Mesothelial cell of epicardium (in vitro differentiated cells): Measurements from ENCODE around the gene SV2B. TPM values are rescaled to one million over a fixed set of nuclear protein-coding genes. Genes with fewer than 3 reads are reported as not detected.

Experiments
- DNase-seq, 2 experiments: peaks; one replicate each; pipeline ENCODE4 v3.0.0; 2021; ENCODE audit warnings: low spot score in 2 of 2; ENCODE audit not compliant: unreplicated experiment in 2 of 2
- H3K27ac Mint-ChIP-seq: 2 replicates; pipeline ENCODE4 v1.8.0; 2021; ENCODE audit warnings: mixed read lengths
- H3K27me3 Mint-ChIP-seq: 2 replicates; pipeline ENCODE4 v1.8.0; 2021; ENCODE audit warnings: low read depth, mixed read lengths
- H3K36me3 Mint-ChIP-seq: 2 replicates; pipeline ENCODE4 v1.8.0; 2021; ENCODE audit warnings: mixed read lengths
- H3K4me1 Mint-ChIP-seq: 2 replicates; pipeline ENCODE4 v1.8.0; 2021; ENCODE audit warnings: mixed read lengths
- H3K4me3 Mint-ChIP-seq: 2 replicates; pipeline ENCODE4 v1.8.0; 2021; ENCODE audit warnings: mild to moderate bottlenecking, moderate library complexity, mixed read lengths
- H3K9me3 Mint-ChIP-seq: 2 replicates; pipeline ENCODE4 v1.8.0; 2021; ENCODE audit warnings: mixed read lengths
- CTCF ChIP-seq: fragments of 200-600 bp; sonication (generic); IDR thresholded peaks from one replicate; pipeline ENCODE4 v1.5.0; 2021; ENCODE audit warnings: antibody characterized with exemption; ENCODE audit not compliant: unreplicated experiment
- total RNA-seq: library from RNA; stranded (reverse); gene quantifications from 3 replicates; pipeline ENCODE4 v1.2.1, GENCODE V29; 2021

The SV2B gene
- total RNA-seq, 1 donor from 2014 or later = 0.29 TPM

- no peak for TF ChIP-seq CTCF
- Mint-ChIP-seq H3K4me3 (no peak overlapping the region), H3K27ac (no peak overlapping the region), H3K9me3 (peaks cover 18% of the 10 kb centered on the region), H3K27me3 (peaks cover 60% of the 10 kb centered on the region), H3K4me1 (no peaks in the 10 kb centered on the region), H3K36me3 (no peaks in the 10 kb centered on the region)
- DNase-seq = no peak
Observed at GRCh38 chr15:91142106-91142744, 42.2 kb downstream of the SV2B start.

- Mint-ChIP-seq H3K4me3 (no peak overlapping the region), H3K27me3 (peaks cover 60% of the 10 kb centered on the region), H3K27ac (no peak overlapping the region), H3K4me1 (no peaks in the 10 kb centered on the region), H3K36me3 (no peaks in the 10 kb centered on the region), H3K9me3 (peaks cover 14% of the 10 kb centered on the region)
- no peak for TF ChIP-seq CTCF
- DNase-seq = no peak
Observed at GRCh38 chr15:91142946-91143345, 42.9 kb downstream of the SV2B start.

- peaks cover 10% of the 10 kb centered on the region for H3K9me3 Mint-ChIP-seq
- no peak overlapping the region for H3K4me3 Mint-ChIP-seq
- H3K4me1 Mint-ChIP-seq = no peaks in the 10 kb centered on the region
- H3K36me3 Mint-ChIP-seq = no peaks in the 10 kb centered on the region
- no peak overlapping the region for H3K27ac Mint-ChIP-seq
- TF ChIP-seq CTCF = no peak
- H3K27me3 Mint-ChIP-seq = peaks cover 64% of the 10 kb centered on the region
- DNase-seq = no peak
Observed at GRCh38 chr15:91146728-91147127, 46.7 kb downstream of the SV2B start.

GRCh38 chr15:91148243-91148642 lies 48.2 kb downstream of the SV2B start:
- Mint-ChIP-seq H3K27ac (no peak overlapping the region), H3K27me3 (peaks cover 62% of the 10 kb centered on the region), H3K9me3 (peaks cover 10% of the 10 kb centered on the region), H3K4me3 (no peak overlapping the region), H3K4me1 (no peaks in the 10 kb centered on the region), H3K36me3 (no peaks in the 10 kb centered on the region)
- DNase-seq = no peak
- TF ChIP-seq CTCF = no peak

GRCh38 chr15:91150502-91151160 lies 50.6 kb downstream of the SV2B start:
- no peak for TF ChIP-seq CTCF
- Mint-ChIP-seq H3K4me3 (no peak overlapping the region), H3K4me1 (no peaks in the 10 kb centered on the region), H3K27ac (no peak overlapping the region), H3K36me3 (no peaks in the 10 kb centered on the region), H3K9me3 (peaks cover 8% of the 10 kb centered on the region), H3K27me3 (peaks cover 60% of the 10 kb centered on the region)
- DNase-seq = no peak
